H1 (cell line): ENCODE results near the gene USP20. TPM values are rescaled to one million over a fixed set of nuclear protein-coding genes. Genes with fewer than 3 reads are reported as not detected.
A peak's percentile ranks its signal among the peaks of the same experiment; 100 is the strongest.

Source experiments
- CTCF ChIA-PET: fragments of 300-600 bp; sonication (Branson Sonifier 250); formaldehyde crosslinking; loops from one replicate; lab custom pipeline; 2021; ENCODE audit not compliant: partially characterized antibody; lab: Charles Lee
- POLR2A ChIA-PET: fragments of 300-600 bp; sonication (Branson Sonifier 250); formaldehyde crosslinking; loops from one replicate; lab custom pipeline; 2021; ENCODE audit warnings: inconsistent platforms; ENCODE audit not compliant: partially characterized antibody; lab: Charles Lee
- DNase-seq, 2 experiments: peaks; one replicate each; pipeline versions ENCODE4 v3.0.0 to v3.0.0-alpha.2; 2010 to 2022; ENCODE audit warnings: low spot score in 2 of 2, low read depth in 1 of 2, mixed read lengths in 1 of 2
- FAIRE-seq: peaks from 2 replicates; lab custom pipeline; 2011; peaks lifted over from hg19 to GRCh38; lab: Jason Lieb, UNC
- H2AFZ ChIP-seq: 2 replicates; pipeline ENCODE4 v1.8.1; 2012; ENCODE audit warnings: low read length, inconsistent platforms
- H2AK5ac ChIP-seq: 2 replicates; pipeline ENCODE4 v1.6.1; 2013; ENCODE audit warnings: low read depth, low read length
- H2BK120ac ChIP-seq: replicated peaks from 2 replicates; pipeline ENCODE3; 2013; ENCODE audit warnings: low read depth, low read length, inconsistent platforms
- H2BK12ac ChIP-seq: 2 replicates; pipeline ENCODE4 v1.6.1; 2013; ENCODE audit warnings: low read depth, low read length
- H2BK15ac ChIP-seq: 2 replicates; pipeline ENCODE4 v1.6.1; 2013; ENCODE audit warnings: low read length
- H2BK20ac ChIP-seq: 2 replicates; pipeline ENCODE4 v1.6.1; 2013; ENCODE audit warnings: low read length
- H2BK5ac ChIP-seq: 2 replicates; pipeline ENCODE4 v1.6.1; 2013; ENCODE audit warnings: low read depth, low read length
- H3K14ac ChIP-seq: 2 replicates; pipeline ENCODE4 v1.6.1; 2013; ENCODE audit warnings: inconsistent platforms; ENCODE audit not compliant: insufficient read length
- H3K18ac ChIP-seq: 2 replicates; pipeline ENCODE4 v1.6.1; 2013; ENCODE audit warnings: low read length; ENCODE audit errors: extremely low read depth
- H3K23ac ChIP-seq: 2 replicates; pipeline ENCODE4 v1.6.1; 2013; ENCODE audit warnings: inconsistent platforms; ENCODE audit not compliant: insufficient read length
- H3K23me2 ChIP-seq: 2 replicates; pipeline ENCODE4 v1.6.1; 2013; ENCODE audit warnings: low read depth, low read length
- H3K27ac ChIP-seq: 2 replicates; pipeline ENCODE4 v1.6.1; 2011; ENCODE audit warnings: low read depth, low read length, inconsistent platforms
- H3K27me3 ChIP-seq, 4 experiments: replicated peaks in 1 of 4; 1 replicate in 1 of 4; 2 replicates in 3 of 4; pipeline versions ENCODE4 v1.6.1 to v1.8.1; 2011 to 2013; ENCODE audit warnings: low read length in 3 of 4, mild to moderate bottlenecking in 3 of 4, inconsistent platforms in 2 of 4, mixed read lengths in 2 of 4, moderate library complexity in 1 of 4; ENCODE audit not compliant: control insufficient read depth in 3 of 4, insufficient read depth in 3 of 4; ENCODE audit errors: extremely low read depth in 1 of 4
- H3K36me3 ChIP-seq, 4 experiments: 2 replicates each; pipeline versions ENCODE4 v1.6.1 to v1.8.1; 2011 to 2013; ENCODE audit warnings: mild to moderate bottlenecking in 4 of 4, low read length in 3 of 4, moderate library complexity in 2 of 4, control low read depth in 1 of 4, inconsistent platforms in 1 of 4; ENCODE audit not compliant: insufficient read depth in 4 of 4, control insufficient read depth in 2 of 4
- H3K4ac ChIP-seq: replicated peaks from 2 replicates; pipeline ENCODE3; 2013; ENCODE audit warnings: low read length, low read depth, mixed read lengths, inconsistent platforms; ENCODE audit not compliant: insufficient read length
- H3K4me1 ChIP-seq, 4 experiments: replicated peaks in 1 of 4; 1 replicate in 1 of 4; 2 replicates in 3 of 4; pipeline versions ENCODE4 v1.6.1 to v1.8.1; 2011 to 2013; ENCODE audit warnings: low read length in 3 of 4, inconsistent platforms in 2 of 4, mixed read lengths in 1 of 4; ENCODE audit not compliant: insufficient read depth in 4 of 4, control insufficient read depth in 3 of 4
- H3K4me2 ChIP-seq, 2 experiments: 2 replicates each; pipeline versions ENCODE4 v1.6.1 to v1.8.1; 2011 to 2013; ENCODE audit warnings: low read depth in 2 of 2, low read length in 2 of 2, control low read depth in 1 of 2, inconsistent platforms in 1 of 2, mild to moderate bottlenecking in 1 of 2; ENCODE audit not compliant: insufficient read depth in 1 of 2
- H3K4me3 ChIP-seq, 4 experiments: fragments of 200-600, 300-600 bp in 1 of 4; sonication (generic), shearing (Covaris generic), sonication (Bioruptor Twin) in 1 of 4; 2 replicates each; pipeline versions ENCODE4 v1.5.1 to v1.8.1; 2011 to 2016; ENCODE audit warnings: low read length in 4 of 4, low read depth in 3 of 4, control low read depth in 2 of 4, inconsistent platforms in 2 of 4, mild to moderate bottlenecking in 2 of 4, mixed read lengths in 1 of 4, moderate library complexity in 1 of 4; ENCODE audit not compliant: insufficient read depth in 2 of 4; ENCODE audit errors: extremely low read depth in 1 of 4
- H3K56ac ChIP-seq: replicated peaks from 2 replicates; pipeline ENCODE3; 2013; ENCODE audit warnings: low read depth, mild to moderate bottlenecking, mixed read lengths, low read length, inconsistent platforms; ENCODE audit not compliant: insufficient read length
- H3K79me1 ChIP-seq: 2 replicates; pipeline ENCODE4 v1.6.1; 2013; ENCODE audit warnings: low read depth, low read length, control low read depth
- H3K79me2 ChIP-seq, 2 experiments: 2 replicates each; pipeline versions ENCODE4 v1.6.1 to v1.8.1; 2012 to 2013; ENCODE audit warnings: low read length in 2 of 2, mild to moderate bottlenecking in 2 of 2, inconsistent platforms in 1 of 2; ENCODE audit not compliant: insufficient read depth in 2 of 2, control insufficient read depth in 1 of 2
- H3K9ac ChIP-seq, 4 experiments: replicated peaks in 1 of 4; 1 replicate in 1 of 4; 2 replicates in 3 of 4; pipeline versions ENCODE4 v1.6.1 to v1.8.1; 2011 to 2013; ENCODE audit warnings: low read depth in 3 of 4, low read length in 3 of 4, control low read depth in 2 of 4, mild to moderate bottlenecking in 2 of 4, moderate library complexity in 2 of 4, inconsistent platforms in 1 of 4; ENCODE audit errors: extremely low read depth in 1 of 4
- H3K9me3 ChIP-seq, 2 experiments: 2 replicates each; pipeline versions ENCODE4 v1.6.1 to v1.8.1; 2012 to 2013; ENCODE audit warnings: mild to moderate bottlenecking in 2 of 2, moderate library complexity in 2 of 2, control low read depth in 1 of 2, inconsistent platforms in 1 of 2, low read depth in 1 of 2, low read length in 1 of 2, mixed read lengths in 1 of 2; ENCODE audit not compliant: insufficient read depth in 2 of 2
- H4K20me1 ChIP-seq, 2 experiments: replicated peaks in 1 of 2; 2 replicates each; pipeline versions ENCODE3 to v1.8.1; 2011 to 2013; ENCODE audit warnings: inconsistent platforms in 2 of 2, low read length in 2 of 2, mild to moderate bottlenecking in 1 of 2; ENCODE audit not compliant: insufficient read depth in 2 of 2, control insufficient read depth in 1 of 2
- H4K5ac ChIP-seq: 2 replicates; pipeline ENCODE4 v1.6.1; 2013; ENCODE audit warnings: low read length, low read depth, mixed read lengths, inconsistent platforms; ENCODE audit not compliant: insufficient read length
- H4K8ac ChIP-seq: 2 replicates; pipeline ENCODE4 v1.8.0; 2013; ENCODE audit warnings: mild to moderate bottlenecking, moderate library complexity, low read length, inconsistent platforms; ENCODE audit not compliant: insufficient read depth; ENCODE audit errors: extremely low read depth
- H4K91ac ChIP-seq: replicated peaks from 2 replicates; pipeline ENCODE3; 2013; ENCODE audit warnings: low read length, mixed read lengths, inconsistent platforms; ENCODE audit not compliant: insufficient read length
- ASH2L ChIP-seq: fragments of 200-600, 300-600 bp; sonication (generic); IDR thresholded peaks from one replicate; pipeline ENCODE4 v1.7.1; 2017; ENCODE audit warnings: low read length
- CREB1 ChIP-seq: IDR thresholded peaks from 2 replicates; pipeline ENCODE4 v1.6.1; 2012; ENCODE audit warnings: inconsistent platforms
- E2F6 ChIP-seq: IDR thresholded peaks from 2 replicates; pipeline ENCODE4 v1.6.1; 2012; ENCODE audit warnings: inconsistent platforms
- GABPA ChIP-seq: IDR thresholded peaks from 2 replicates; pipeline ENCODE4 v1.6.1; 2011; ENCODE audit warnings: mild to moderate bottlenecking, low read length, moderate library complexity, borderline replicate concordance; ENCODE audit not compliant: insufficient read depth
- GTF2F1 ChIP-seq: IDR thresholded peaks from 2 replicates; pipeline ENCODE4 v1.6.1; 2012; ENCODE audit warnings: low read depth, low read length, improper control_type of control experiment, borderline replicate concordance
- HDAC6 ChIP-seq: IDR thresholded peaks from one replicate; pipeline ENCODE4 v1.7.1; 2012; ENCODE audit warnings: low read depth, mild to moderate bottlenecking, inconsistent platforms, low read length, moderate library complexity
- KDM5A ChIP-seq: fragments of 200-600 bp; IDR thresholded peaks from 2 replicates; pipeline ENCODE4 v1.7.1; 2012; ENCODE audit warnings: mild to moderate bottlenecking, low read length, inconsistent platforms, mixed read lengths
- POU5F1 ChIP-seq: IDR thresholded peaks from 2 replicates; pipeline ENCODE4 v1.6.1; 2011; ENCODE audit warnings: low read depth, mild to moderate bottlenecking, low read length, moderate library complexity
- RFX5 ChIP-seq: IDR thresholded peaks from 2 replicates; pipeline ENCODE4 v1.6.1; 2011; ENCODE audit warnings: low read depth, low read length, improper control_type of control experiment, borderline replicate concordance
- TAF7 ChIP-seq: optimal IDR thresholded peaks from 2 replicates; pipeline ENCODE3; 2011; ENCODE audit warnings: low read depth, mild to moderate bottlenecking, inconsistent platforms, low read length, moderate library complexity, borderline replicate concordance
- USF2 ChIP-seq: IDR thresholded peaks from 2 replicates; pipeline ENCODE4 v1.6.1; 2011; ENCODE audit warnings: low read length, improper control_type of control experiment
- YY1 ChIP-seq: IDR thresholded peaks from 2 replicates; pipeline ENCODE4 v1.6.1; 2011; ENCODE audit warnings: low read depth, mild to moderate bottlenecking, low read length
- WGBS, 2 experiments: shearing (Covaris generic) in 1 of 2; methylation state at CpG; one replicate each; pipeline versions ENCODE4 v1.1.6 to v1.1.7; 2013 to 2015; ENCODE audit warnings: low lambda C conversion rate in 2 of 2, mixed read lengths in 2 of 2, inconsistent platforms in 1 of 2, low coverage in 1 of 2, missing lambda C conversion rate in 1 of 2; ENCODE audit not compliant: insufficient replicate concordance in 2 of 2, insufficient coverage in 1 of 2, insufficient read length in 1 of 2; ENCODE audit errors: extremely low coverage in 1 of 2, missing lambda C conversion rate in 1 of 2; 5-methylcytosine and 5-hydroxymethylcytosine counted together
- polyA plus RNA-seq, 7 experiments: library from polyadenylated mRNA; depleted of rRNA in 3 of 7; stranded (reverse) in 5 of 7; unstranded in 2 of 7; fragments of >200 nt in 5 of 7; fragments of 200-250 nt in 2 of 7; gene quantifications; 1 replicate in 5 of 7; 2 replicates in 1 of 7; 4 replicates in 1 of 7; pipeline versions ENCODE4 v1.2.1 to v1.2.3, GENCODE V29; 2011 to 2013; ENCODE audit warnings: missing spikeins in 2 of 7, mixed read lengths in 2 of 7
- total RNA-seq: library from RNA; stranded (reverse); fragmentation: NEBNext Ultra II Directional; extraction: Animal tissue kit (Norgen Biotek cat#: 25700); gene quantifications from 2 replicates; pipeline ENCODE4 v1.2.1, GENCODE V29; 2021

The USP20 gene
- total and polyA plus RNA-seq, 2 of the 8 experiments (the other 6 are each of a cell fraction or from before 2014, with no cell fraction given): 13.4 to 23.0 TPM

DNA sequence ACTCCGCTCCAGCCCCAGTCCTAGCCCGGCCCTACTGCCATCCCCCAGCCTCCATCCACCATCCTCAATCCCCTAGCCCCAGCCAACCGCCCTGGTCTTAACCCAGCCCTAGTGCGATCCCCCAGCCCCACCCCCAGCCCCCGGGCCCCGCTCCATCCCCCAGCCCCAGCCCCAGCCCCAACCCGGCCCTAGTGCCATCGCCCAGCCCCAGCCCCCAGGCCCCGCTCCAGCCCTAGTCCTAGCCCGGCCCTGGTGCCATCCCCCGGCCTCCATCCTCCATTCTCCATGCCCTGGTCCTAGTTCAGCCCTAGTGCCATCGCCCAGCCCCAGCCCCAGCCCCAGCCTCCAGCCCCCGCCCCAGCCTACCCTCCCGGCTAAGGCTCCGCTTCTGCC lies 11.7 kb upstream of the USP20 start:
- Histone ChIP-seq H3K9me3 (no peaks in the 10 kb centered on the region), H3K4me1 (peaks cover 0 to 5% (median 4%) of the 10 kb centered on the region in 4 experiments; a peak in 5 of 7 replicates), H3K4ac (no peak overlapping the region), H3K27me3 (no peaks in the 10 kb centered on the region), H3K9ac (peak overlapping the region; percentile 85 to 93 (median 90)), H4K91ac (peak overlapping the region; percentile 93), H3K4me2 (peak overlapping the region; percentile 64 to 88), H4K8ac (peak overlapping the region; percentile 92; the same call in 1 of the 2 replicates), H3K79me2 (peaks cover 0 to 11% of the 10 kb centered on the region in 2 experiments; a peak in 2 of 4 replicates), H2AFZ (no peak overlapping the region; the same call in 1 of the 2 replicates), H2BK15ac (no peak overlapping the region), H2BK5ac (peak overlapping the region; percentile 95; the same call in 1 of the 2 replicates), H4K5ac (peak overlapping the region; percentile 93), H3K23me2 (peaks cover 5% of the 10 kb centered on the region; the same call in 1 of the 2 replicates), H4K20me1 (peaks cover 2 to 4% of the 10 kb centered on the region in 2 experiments), H3K27ac (no peak overlapping the region), H2AK5ac (no peak overlapping the region), H3K79me1 (peaks cover 6% of the 10 kb centered on the region), H3K4me3 (peak overlapping the region; percentile 75 to 100 (median 87)), H2BK12ac (peak overlapping the region; percentile 80; the same call in 1 of the 2 replicates), H3K56ac (peak overlapping the region; percentile 92), H3K14ac (no peak overlapping the region), H3K36me3 (peaks cover 13 to 35% (median 23%) of the 10 kb centered on the region in 4 experiments), H3K23ac (no peak overlapping the region), H2BK120ac (no peak overlapping the region), H2BK20ac (no peak overlapping the region), H3K18ac (peak overlapping the region; percentile 87; the same call in 1 of the 2 replicates)
- ChIA-PET CTCF (no interaction called here), POLR2A (interaction anchor here (0.6 to 1.0 kb wide), 4 partner anchors 11 to 19 kb away, joined by 3 read pairs; partner anchors contain the start of gene C9orf78)
- FAIRE-seq: no peak
- no CpG with 5 or more reads among the region's 15 CpGs for WGBS, 2 experiments
- DNase-seq: no peak
- TF ChIP-seq POU5F1: no peak
- no peak for TF ChIP-seq HDAC6
- no peak for TF ChIP-seq KDM5A
- TF ChIP-seq ASH2L: no peak
- TF ChIP-seq CREB1: no peak
- no peak for TF ChIP-seq GABPA
- TF ChIP-seq USF2: no peak
- no peak for TF ChIP-seq E2F6
- no peak for TF ChIP-seq GTF2F1
- TF ChIP-seq TAF7: no peak
- TF ChIP-seq RFX5: no peak
- TF ChIP-seq YY1: no peak
